GM12875 (cell line): ENCODE measurements around the gene PURA.

Source experiments
- H3K4me3 ChIP-seq: one replicate; pipeline ENCODE4 v1.5.1; 2011; ENCODE audit warnings: low read depth, low read length, control low read depth
- CTCF ChIP-seq: IDR thresholded peaks from 2 replicates; pipeline ENCODE4 v1.5.1; 2011; ENCODE audit warnings: low read depth, mild to moderate bottlenecking, control low read depth, inconsistent platforms, low read length, moderate library complexity, borderline replicate concordance; ENCODE audit not compliant: insufficient read depth

Gene PURA

GRCh38 chr5:140159014-140159927 lies 45.4 kb downstream of the PURA start:
- H3K4me3 ChIP-seq, result no peak overlapping the region
- TF ChIP-seq CTCF, result no peak

GRCh38 chr5:140162275-140162674 lies 48.4 kb downstream of the PURA start:
- no peak overlapping the region for H3K4me3 ChIP-seq
- TF ChIP-seq CTCF, result no peak

GRCh38 chr5:140162781-140163180 lies 48.9 kb downstream of the PURA start:
- no peak overlapping the region for H3K4me3 ChIP-seq
- TF ChIP-seq CTCF, result no peak

GRCh38 chr5:140165101-140165922 lies 51.4 kb downstream of the PURA start:
- no peak overlapping the region for H3K4me3 ChIP-seq
- no peak for TF ChIP-seq CTCF

- no peak for TF ChIP-seq CTCF
These were observed 52.0 kb downstream of the PURA start for GRCh38 chr5:140165923-140166270.

GRCh38 chr5:140166911-140167310 lies 53.0 kb downstream of the PURA start:
- TF ChIP-seq CTCF, result no peak
- no peak overlapping the region for H3K4me3 ChIP-seq

More at GRCh38 chr5:140165923-140166270, 52.0 kb downstream of the PURA start:
- H3K4me3 ChIP-seq, result no peak overlapping the region
